NCI-H2196 (cell line): Measurements from ENCODE around the gene ABCD3.

Experiments used
- DNase-seq: peaks from one replicate; lab custom pipeline; 2025; ENCODE audit not compliant: unreplicated experiment; lab: John Stamatoyannopoulos, UW

The ABCD3 gene

GRCh38 chr1:94462606-94463005 lies 44.4 kb downstream of the ABCD3 start:
- DNase-seq = no peak

GRCh38 chr1:94463056-94463764 lies 45.0 kb downstream of the ABCD3 start:
- DNase-seq = no peak

- DNase-seq = peak; percentile 22
Measured at GRCh38 chr1:94463765-94464330, 45.7 kb downstream of the ABCD3 start.

GRCh38 chr1:94468708-94469107 lies 50.5 kb downstream of the ABCD3 start:
- DNase-seq = no peak

GRCh38 chr1:94471271-94471670 lies 53.1 kb downstream of the ABCD3 start:
- DNase-seq = no peak

- no peak for DNase-seq
Measured at GRCh38 chr1:94475232-94475631, 57.0 kb downstream of the ABCD3 start.

- no peak for DNase-seq
Measured at GRCh38 chr1:94479682-94480081, 61.5 kb downstream of the ABCD3 start.

GRCh38 chr1:94481473-94481933 lies 63.3 kb downstream of the ABCD3 start:
- DNase-seq = peak; percentile 56

- DNase-seq = no peak
Measured at GRCh38 chr1:94486990-94487389, 68.8 kb downstream of the ABCD3 start.

GRCh38 chr1:94490556-94490955 lies 72.4 kb downstream of the ABCD3 start:
- no peak for DNase-seq

- no peak for DNase-seq
Measured at GRCh38 chr1:94496076-94496755, 78.0 kb downstream of the ABCD3 start.

GRCh38 chr1:94501426-94501825 lies 83.2 kb downstream of the ABCD3 start:
- DNase-seq = no peak

GRCh38 chr1:94501935-94502334 lies 83.7 kb downstream of the ABCD3 start:
- no peak for DNase-seq

GRCh38 chr1:94503153-94503552 lies 85.0 kb downstream of the ABCD3 start:
- no peak for DNase-seq

- DNase-seq = no peak
Measured at GRCh38 chr1:94504601-94505000, 86.4 kb downstream of the ABCD3 start.

- no peak for DNase-seq
Measured at GRCh38 chr1:94512816-94513215, 94.6 kb downstream of the ABCD3 start.

- peak; percentile 46 for DNase-seq
Measured at GRCh38 chr1:94514095-94514727, 96.0 kb downstream of the ABCD3 start.

GRCh38 chr1:94515296-94515947 lies 97.2 kb downstream of the ABCD3 start:
- no peak for DNase-seq

- DNase-seq = no peak
Measured at GRCh38 chr1:94519351-94519750, 101.2 kb downstream of the ABCD3 start.

GRCh38 chr1:94522304-94522703 lies 104.1 kb downstream of the ABCD3 start:
- DNase-seq = peak; percentile 13

- DNase-seq = no peak
Measured at GRCh38 chr1:94524531-94524930, 106.3 kb downstream of the ABCD3 start.
